HK-2 (cell line): Measurements from ENCODE around the gene CRAMP1.

Source experiments
- DNase-seq: peaks from one replicate; pipeline ENCODE4 v3.0.0-alpha.2; 2018; ENCODE audit not compliant: unreplicated experiment

The CRAMP1 gene

DNA sequence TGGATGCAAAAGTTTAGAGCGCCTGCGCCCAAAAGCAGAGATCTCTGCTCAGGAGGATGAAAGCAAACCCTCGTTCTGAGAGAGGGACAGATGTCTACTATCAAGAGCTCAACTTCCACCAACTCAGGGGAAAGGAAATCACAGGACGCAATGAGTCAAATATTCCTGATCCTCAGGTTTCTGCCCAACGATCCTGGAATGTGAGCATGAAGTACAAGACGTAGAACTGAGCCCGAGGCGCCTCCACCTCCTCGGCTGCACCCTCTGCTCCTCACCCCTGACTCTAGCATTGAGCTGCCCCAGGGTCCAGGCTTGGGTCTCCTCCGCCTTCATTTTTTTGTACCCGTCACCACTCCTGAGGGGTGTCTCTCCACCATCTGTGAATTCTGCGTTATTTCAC is 15.6 kb upstream of the CRAMP1 start:
- no peak for DNase-seq

DNA sequence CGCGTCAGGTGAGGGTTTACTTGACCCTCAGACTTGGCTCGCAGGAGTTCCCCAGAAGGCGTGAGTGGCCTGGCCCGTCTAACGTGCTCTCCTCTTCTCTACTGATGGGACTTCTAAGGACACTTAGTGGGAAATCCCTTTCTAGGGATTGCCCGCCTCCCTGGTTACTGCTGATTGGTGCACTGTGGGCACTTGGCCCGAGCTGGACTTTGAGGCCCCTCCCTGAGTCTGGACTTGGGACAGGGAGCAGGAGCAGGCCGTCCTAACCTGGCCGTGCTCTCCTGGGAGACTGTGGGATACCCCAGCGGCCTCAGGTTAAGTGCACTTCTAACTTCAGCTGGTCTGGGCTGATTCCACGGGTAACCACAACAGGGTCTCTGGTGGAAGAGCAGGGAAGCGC is 15.0 kb upstream of the CRAMP1 start:
- DNase-seq: no peak

DNA sequence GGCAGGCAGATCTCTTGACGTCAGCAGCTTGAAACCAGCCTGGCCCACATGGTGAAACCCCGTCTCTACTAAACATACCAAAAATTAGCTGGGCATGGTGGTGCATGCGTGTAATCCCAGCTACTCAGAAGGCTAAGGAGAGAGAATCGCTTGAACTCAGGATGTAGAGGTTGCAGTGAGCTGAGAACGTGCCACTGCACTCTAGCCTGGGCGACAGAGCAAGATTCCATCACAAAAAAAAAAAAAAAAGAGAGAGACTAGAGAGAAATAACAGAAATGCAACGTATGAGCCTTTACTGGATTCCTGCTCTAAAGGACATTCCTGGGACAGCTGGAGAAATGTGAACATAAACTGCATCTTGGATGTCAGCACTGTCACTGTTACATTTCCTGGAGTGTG is 11.1 kb upstream of the CRAMP1 start:
- DNase-seq: no peak

DNA sequence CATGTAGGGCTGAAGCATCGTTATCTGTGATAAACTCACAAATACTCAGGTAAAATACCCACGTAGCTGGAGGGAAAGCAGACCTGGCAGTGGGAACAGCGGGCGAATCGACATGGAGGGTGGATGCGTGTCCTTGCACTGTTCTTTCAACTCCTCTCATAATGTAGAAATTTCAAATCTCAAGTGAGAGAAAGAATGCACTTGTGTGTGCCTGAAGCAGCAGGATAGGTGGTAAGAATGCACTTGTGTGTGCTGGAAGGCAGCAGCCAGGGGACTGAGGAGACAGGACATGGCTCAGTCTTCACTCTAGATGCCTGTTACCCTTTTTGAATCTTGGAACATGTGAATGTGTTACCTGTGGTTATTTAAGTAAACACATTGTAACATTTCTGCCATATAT is 10.7 kb upstream of the CRAMP1 start:
- DNase-seq: no peak

DNA sequence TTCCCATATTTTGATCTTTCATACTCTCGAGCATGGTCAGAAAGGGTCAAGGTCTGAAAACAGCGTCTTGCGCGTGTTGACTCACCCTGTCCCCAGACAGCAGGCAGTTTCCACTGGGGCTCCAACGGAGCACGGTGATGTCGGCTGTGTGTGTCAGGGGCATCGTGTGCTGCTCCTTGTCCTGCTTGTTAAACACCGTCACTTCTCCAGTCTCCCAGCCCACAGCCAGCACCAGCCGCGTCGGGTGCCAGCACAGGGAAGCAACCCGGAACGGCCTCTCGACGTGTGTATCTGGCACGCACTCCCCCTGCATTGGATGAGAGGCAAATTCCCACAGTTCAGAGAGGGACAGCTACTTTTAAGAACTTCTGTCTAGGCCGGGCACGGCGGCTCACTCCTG is 9.9 kb upstream of the CRAMP1 start:
- no peak for DNase-seq

DNA sequence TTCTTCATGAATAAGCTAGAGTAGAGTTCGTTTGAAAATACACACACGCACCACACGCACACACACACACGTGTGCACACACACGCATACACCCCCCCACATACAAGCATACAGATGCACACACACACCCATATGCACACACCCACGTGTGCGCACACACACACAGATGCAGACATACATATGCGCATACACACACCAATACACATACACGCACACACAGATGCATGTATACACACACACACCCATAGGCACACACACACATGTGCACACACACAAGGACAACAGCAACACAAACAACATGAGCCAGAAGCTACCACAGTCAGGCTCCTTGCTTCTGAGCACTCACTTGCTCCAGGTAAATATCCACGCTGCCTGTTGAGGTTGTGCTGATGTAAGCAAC is 5.4 kb upstream of the CRAMP1 start:
- DNase-seq: no peak

DNA sequence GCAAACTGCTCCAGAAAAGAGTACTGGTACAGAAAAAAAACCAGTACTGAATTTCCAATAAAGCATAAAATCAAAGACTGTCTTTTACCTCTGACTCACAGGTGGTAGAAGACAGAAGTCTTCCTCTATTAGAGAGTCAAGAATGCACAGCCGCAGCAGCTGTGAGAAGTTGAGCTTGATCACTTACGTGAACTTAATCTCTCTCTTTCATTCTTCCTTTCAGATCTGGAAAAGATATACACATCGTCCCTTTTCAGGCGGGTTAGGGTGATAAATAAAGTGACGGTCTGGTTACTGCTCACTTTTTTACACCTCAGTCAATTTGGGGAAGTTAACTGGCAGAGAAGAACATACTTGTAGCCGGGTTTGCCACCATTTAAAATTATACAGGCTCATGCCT is 4.2 kb upstream of the CRAMP1 start:
- no peak for DNase-seq

DNA sequence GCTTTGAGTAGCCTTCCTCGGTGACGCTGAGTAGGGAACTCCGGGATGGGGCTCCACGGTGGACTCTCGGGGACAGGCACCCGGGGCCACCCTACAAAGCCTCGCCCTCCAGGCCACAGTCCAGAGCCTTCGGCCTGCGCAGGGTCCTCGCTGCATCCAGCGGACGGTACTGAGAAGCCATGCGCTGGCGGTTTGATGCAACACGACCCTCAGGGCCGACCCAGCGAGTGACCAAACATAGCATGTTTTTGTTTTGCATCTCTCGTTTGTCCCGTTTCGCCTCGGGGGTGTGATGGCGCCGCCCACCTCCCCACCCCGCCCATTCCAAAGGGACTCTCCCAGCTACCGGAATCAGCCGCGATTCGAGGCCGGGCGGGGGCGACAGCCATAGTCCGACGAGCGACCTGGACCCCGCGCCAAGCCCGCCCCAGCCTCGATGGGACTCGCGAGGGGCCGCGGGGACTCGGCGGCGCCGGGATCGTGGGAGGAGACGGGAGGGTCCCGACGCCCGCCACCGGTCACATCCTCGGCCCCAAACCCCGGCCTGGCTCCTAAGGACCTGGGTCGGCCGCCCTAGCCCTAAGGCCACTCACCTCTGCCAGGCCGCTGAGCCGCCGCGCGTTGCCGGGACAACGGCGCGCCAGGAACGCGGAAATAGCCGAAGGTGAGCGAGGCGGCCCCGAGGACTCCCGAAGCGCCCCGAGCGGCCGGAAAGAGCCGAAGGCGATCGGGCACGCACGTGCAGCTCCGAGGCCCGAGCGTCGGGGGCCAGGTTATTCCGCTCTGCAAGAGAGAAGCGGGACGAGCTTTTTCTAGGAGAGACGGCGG is 1.9 kb upstream of the CRAMP1 start:
- DNase-seq: peak; percentile 87

DNA sequence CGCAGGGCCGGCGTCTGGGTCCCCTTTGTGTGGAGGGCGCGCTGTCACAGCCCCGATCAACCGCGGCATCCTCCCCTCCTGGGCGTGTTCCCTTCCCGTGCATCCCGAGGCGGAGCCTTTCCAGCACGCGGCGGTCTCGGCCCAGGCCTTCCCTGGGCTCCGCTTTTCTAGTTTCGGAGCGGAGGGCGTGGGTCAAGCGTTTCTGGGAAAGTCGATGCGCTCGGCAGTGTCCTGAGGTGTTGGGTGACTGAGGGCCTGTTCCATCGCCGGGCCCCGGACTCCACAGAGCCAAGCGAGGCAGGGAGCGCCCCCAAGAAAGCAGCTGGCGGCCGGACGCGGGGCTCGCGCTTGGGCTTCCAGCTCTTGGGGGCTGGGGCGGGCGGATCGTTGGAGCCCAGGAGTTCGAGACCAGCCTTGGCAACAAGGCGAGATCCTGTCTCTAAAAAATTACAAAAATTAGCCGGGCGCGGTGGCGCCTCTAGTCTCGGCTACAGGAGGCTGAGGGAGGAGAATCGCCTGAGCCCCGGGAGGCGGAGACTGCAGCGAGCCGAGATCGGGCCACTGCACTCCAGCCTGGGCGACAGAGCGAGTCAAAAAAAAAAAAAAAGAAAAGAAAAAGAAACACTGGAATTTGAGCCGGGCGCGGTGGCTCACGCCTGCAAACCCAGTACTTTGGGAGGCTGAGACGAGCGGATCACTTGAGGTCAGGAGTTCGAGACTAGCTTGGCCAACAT is 1.1 kb upstream of the CRAMP1 start:
- DNase-seq: no peak

DNA sequence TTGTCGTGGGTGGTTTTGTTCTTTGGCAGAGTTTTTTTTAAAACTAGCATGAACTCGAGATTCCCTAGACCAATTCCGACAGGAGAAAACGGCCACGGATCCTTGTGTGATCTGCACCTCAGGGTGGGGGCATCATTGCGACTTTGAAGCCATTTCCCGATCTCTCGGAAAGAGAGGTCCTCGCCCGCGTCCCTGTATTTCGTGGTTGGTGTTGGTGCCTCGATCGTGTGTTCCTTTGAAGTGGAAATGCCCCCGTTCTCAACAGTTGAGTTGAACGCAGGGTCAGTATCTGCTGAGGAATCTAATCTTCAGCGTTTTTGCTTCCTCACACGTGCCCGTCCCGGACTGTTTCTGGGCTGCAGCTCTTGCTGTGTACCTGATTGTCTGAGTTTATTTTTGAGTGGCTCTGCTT is 1.1 kb downstream of the CRAMP1 start:
- DNase-seq: peak; percentile 10

DNA sequence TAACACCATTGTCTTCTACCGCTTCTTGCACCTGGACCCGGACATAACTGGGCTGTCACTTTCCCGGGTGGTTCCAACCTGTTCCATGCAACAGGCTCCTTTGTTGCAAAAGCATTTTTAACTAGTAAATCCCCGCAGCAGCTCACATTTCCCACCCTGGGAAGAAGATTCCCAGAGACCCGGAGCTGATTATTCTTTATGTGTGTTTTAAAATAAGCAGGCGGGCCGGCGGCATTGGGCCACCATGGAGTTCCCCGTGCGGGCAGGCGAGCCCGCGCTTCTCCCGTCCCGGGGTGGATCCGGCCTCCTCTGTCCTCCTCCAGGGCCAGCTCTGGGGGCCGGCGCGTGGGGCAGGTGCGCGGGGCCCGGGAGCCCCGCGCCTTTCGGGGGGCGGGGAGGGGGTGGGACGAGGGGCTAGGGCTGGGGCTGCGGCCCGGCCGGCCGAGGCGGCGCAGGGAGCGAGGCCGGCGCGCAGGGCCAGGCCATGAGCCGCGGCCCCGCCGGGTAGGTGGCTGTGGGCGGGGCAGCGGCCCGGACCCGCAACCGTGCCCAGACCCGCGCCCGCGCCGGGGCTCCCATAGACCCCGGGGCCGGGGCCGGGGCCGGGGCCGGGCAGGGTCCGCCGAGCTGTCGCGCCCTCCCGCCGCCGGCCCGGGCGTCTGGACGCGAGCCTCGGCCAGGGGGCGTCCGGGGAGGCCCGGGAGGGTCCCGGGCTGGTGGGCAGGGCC is 1.7 kb downstream of the CRAMP1 start:
- DNase-seq: peak; percentile 16

DNA sequence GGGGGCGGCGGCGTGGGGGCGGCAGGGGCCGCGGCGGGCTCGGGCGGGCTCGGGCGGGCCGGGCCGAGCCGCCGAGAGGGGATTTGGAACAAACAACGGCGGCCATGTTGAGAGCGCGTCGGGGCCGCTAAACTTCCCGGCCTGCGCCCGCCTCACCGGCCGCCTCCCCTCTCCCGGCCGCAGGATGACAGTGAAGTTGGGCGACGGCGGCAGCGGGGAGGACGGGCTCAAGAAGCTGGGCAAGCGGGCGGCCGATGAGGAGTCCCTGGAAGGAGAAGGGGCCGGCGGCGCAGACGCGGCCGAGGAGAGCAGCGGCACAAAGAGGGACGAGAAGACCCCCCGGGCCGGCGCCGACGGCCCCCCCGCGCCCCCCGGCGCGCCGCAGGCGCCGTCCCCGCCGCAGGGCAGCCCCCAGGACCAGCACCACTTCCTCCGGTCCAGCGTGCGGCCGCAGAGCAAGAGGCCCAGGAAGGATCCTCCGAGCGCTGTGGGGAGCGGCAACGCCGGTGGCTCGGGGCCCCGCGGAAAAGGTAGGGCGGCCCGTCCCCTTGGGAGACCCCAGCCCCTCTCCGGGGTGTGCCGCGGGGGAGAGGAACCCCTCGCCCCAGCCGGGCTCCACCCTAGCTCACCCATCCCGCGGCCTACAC is 2.4 kb downstream of the CRAMP1 start:
- peak; percentile 17 for DNase-seq

DNA sequence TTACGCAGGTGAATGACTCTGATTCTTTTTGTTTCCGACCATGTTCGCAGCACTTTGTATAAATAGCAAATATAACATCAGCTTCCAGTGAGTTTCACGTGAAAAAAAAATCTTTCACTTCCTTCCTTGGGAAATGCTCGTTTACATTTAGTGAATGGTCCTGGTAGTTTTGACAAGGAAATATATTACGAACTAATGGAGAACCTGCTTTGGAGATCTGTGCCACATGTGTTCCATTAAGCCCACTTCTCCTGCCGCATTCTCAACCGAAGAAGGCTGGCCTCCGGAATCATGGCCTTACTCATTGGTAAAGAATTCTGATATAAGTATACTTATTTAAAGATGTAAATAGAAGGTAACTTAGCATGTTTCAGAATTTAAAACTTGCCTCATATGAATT is 3.6 kb downstream of the CRAMP1 start:
- no peak for DNase-seq

DNA sequence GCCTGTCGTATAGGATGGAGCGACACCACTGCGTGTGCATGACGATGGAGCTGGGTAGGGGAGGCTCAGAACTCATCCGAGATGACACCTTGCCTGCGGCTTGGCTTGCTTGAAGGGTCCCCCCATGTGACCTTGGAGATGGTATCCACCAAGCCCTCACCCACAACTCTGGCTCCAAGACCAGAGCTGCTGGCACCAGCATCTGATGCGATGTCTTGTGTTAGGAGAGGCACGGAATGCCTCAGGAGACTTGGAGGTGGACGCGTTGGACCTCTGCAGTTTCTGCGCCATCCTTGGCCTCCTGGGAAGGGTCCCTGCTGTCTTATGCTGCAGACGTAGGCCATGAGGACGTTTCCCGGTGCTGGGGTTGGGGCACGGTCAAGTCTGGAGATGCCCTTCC is 7.8 kb downstream of the CRAMP1 start:
- no peak for DNase-seq

DNA sequence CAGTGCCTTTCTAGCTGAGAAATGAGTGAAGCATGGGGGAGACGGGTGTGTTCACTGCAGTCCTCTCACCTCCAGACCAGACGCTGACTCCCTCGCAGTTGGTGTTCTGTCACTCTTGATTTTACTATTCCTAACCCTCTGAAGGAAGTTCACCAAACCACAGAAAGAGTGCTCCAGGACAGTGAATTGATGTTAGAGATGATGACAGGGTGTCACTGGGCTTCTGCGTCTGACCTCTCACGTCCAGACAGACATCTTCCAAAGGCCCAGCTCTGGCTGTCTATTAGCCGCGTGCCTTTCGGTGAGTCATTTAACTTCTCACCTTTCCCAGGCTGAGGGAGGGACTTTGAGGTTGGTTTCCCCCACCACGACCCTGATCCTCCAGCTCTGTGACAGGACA is 8.2 kb downstream of the CRAMP1 start:
- DNase-seq: peak; percentile 15

DNA sequence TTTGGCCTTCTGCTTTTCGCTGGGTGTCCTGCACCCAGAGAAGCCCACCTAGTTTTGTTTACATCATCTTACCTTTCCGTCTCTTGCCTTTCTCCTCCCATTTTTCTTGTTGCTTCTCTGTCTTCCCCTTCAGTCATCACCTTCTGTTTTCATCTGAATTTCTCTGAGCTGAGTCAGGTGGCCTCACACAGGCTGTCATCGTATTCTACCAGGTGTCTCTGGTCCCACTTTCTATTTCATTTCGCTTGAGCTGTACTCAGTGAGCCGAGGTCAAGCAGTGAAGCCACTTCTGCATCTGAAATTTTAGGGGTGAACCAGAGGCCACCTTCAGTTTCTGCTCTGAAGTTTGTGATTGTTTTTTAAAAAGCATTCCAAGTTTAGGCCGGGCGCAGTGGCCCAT is 9.7 kb downstream of the CRAMP1 start:
- no peak for DNase-seq

DNA sequence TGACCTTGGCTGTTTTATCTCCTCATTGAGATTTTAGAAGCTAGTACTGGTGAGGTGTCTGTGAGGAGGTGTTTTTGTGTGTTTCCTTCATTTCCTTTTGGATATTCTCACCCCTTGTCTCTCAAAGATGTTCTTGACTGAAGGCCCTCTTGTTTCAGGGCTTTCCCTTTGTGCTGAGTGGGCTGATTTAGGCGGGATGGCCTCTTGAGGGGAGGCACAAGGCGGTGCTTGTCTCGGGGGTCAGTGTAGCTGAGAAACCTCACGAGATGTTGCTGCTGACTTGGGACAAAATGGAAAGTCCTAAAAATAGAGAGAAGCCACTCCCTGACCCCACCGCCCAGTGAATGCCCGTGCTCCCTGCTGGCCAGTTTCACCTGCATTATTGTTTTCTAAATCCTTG is 14.2 kb downstream of the CRAMP1 start:
- no peak for DNase-seq

DNA sequence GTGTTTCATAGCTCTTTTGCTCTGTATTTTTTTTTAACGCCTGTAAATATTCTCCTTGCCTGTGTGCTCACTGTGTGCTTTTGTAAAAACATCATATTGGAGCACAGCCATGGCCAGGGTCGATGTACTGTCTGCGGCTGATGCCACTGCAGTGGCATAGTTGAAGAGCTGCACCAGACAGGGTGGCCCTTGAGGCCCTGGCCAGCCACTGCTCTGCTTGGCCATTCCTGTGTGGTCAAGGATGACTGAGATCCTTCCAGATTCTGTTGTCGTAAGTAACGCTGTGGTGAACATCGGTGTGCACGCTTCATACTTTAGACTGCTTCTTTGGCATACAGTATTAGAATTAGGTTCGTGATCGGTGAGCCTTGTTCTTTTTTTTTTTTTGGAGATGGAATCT is 14.6 kb downstream of the CRAMP1 start:
- DNase-seq: no peak

DNA sequence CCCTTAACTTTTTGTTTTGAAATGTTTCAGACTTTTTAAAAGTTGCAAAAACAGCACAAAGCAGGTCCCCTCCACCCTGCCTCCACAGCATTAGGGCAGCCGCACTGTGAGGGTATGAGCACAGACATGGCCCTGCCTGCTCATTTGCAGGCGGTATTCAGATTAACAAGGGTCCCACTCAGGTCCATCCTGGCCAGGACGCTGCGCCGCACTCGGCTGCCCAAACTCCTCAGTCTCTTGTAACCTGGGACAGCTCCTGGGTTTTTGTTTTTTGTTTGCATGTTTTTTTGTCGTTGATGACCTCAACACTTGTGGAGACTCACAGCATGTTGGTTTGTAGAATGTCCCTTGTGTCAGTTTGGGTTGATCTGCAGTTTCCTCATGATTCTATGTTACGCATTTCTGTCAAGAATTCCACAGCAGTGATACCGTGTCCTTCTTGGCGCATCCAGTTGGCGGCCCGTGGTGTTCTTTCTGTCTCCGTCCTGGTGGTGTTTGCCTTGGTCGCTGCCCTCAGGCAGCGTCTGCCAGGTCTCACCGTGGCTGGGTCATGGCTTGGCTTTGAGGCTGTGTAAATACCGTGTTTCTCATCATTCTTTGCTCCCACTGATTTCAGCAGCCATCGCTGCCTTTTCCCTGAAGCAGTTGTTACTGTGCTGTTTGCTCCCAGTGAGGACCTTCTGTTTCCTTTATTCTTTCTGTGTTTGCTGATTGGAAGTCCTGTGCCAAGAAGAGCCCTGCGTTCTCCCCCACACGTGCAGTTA is 18.5 kb downstream of the CRAMP1 start:
- DNase-seq: no peak

DNA sequence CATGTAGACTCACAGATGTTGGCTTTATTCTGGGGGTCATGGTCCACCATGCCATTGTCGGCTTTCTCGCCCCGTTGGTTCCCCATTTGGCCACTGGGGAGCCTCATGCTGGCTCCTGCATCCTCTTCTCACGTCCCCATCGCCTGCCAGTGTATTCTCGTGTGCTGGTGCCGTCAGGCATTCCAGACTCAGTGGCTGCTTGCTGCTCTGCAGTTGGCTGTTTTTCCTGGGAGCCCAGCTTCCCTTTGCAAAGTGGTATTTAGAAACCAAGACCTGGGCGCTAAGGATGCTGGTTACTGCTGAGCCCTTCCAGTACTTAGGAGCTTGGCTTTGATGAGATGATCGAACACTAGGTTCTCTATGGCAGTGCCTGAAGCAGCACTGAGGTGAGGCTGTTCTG is 19.1 kb downstream of the CRAMP1 start:
- no peak for DNase-seq

DNA sequence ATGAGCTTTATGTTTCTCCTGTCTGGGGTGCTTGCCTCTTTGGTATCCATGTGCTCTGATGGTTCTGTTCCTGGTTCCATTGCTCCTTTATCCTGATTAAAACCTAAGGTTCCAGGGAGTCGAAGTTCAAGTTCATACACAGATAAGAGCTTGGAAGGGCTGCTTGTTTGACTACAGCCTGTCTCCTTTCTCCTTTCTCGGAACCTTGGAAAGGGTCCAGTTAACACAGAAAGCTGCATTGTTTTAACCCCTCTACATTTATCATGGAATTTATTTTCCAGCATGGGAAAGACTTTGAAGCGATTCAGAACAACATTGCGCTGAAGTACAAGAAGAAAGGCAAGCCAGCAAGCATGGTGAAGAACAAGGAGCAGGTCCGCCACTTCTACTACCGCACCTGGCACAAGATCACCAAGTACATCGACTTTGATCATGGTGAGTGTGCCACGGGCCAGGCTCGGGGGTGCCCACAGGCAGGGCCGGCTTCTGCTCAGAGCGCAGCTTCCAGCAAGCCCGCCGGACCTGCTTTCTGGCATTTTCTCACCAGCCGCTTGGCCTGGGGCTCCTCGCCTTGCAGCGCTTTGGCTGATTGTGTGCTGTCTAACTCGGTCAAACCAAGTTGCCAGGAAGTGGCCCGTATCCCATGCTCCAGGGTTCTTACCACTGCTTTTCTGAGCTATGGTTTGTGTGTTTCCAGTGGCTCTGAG is 19.9 kb downstream of the CRAMP1 start:
- no peak for DNase-seq
